ENCODE measurements around the gene GEMIN4.
A peak's percentile ranks its signal among the peaks of the same experiment; 100 is the strongest.

The GEMIN4 gene

GRCh38 chr17:705863-706262, 46.2 kb downstream of the GEMIN4 start:
- Histone ChIP-seq H3K9ac (ENCODE audit: low read length) (no peak overlapping the region), H3K36me3 (ENCODE audit: control insufficient read depth in 1 of 2, insufficient read depth in 2 of 2, low read depth in 1 of 2, low read length in 2 of 2) (peaks cover 42 to 47% of the 10 kb centered on the region in 2 experiments), H4K91ac (ENCODE audit: low read length) (no peak overlapping the region), H2AK5ac (ENCODE audit: low read length, severe bottlenecking) (no peak overlapping the region), H3K27me3 (ENCODE audit: control insufficient read depth in 1 of 2, insufficient read depth in 1 of 2, low read length in 2 of 2) (no peaks in the 10 kb centered on the region), H4K8ac (ENCODE audit: low read length) (no peak overlapping the region), H2BK15ac (ENCODE audit: low read depth, poor library complexity, severe bottlenecking) (no peak overlapping the region), H2AFZ (ENCODE audit: low read depth, low read length) (no peak overlapping the region), H3K27ac (ENCODE audit: low read length, poor library complexity, severe bottlenecking) (no peak overlapping the region), H3K4me2 (ENCODE audit: low read length, poor library complexity, severe bottlenecking) (no peak overlapping the region), H2BK5ac (ENCODE audit: low read depth, low read length, poor library complexity, severe bottlenecking) (no peak overlapping the region), H3K23ac (ENCODE audit: low read length in 2 of 2) (no peak overlapping the region), H2BK120ac (ENCODE audit: low read depth, low read length) (no peak overlapping the region), H3K18ac (ENCODE audit: low read depth in 1 of 2, low read length in 2 of 2) (no peak overlapping the region), H2BK12ac (ENCODE audit: low read length in 2 of 2) (no peak overlapping the region), H3K9me3 (ENCODE audit: control insufficient read depth, low read length) (no peaks in the 10 kb centered on the region), H3K4me1 (ENCODE audit: control insufficient read depth, insufficient read depth, low read depth, low read length) (peaks cover 4% of the 10 kb centered on the region), H3K79me1 (replicated peaks; ENCODE audit: low read length, poor library complexity, severe bottlenecking) (peaks cover 32% of the 10 kb centered on the region), H3K14ac (ENCODE audit: low read length in 2 of 2) (no peak overlapping the region), H3K4ac (ENCODE audit: low read depth in 1 of 2, low read length in 2 of 2) (no peak overlapping the region), H3K4me3 (ENCODE audit: insufficient read depth in 1 of 2, low read depth in 1 of 2, low read length in 2 of 2) (no peak overlapping the region)
- WGBS = 99% methylated on average over 5 of the region's 6 CpGs
- DNase-seq = no peak

GRCh38 chr17:705011-705410, 47.1 kb downstream of the GEMIN4 start:
- Histone ChIP-seq H3K4me2 (ENCODE audit: low read length, poor library complexity, severe bottlenecking) (no peak overlapping the region), H3K27ac (ENCODE audit: low read length, poor library complexity, severe bottlenecking) (no peak overlapping the region), H4K91ac (ENCODE audit: low read length) (no peak overlapping the region), H2BK15ac (ENCODE audit: low read depth, poor library complexity, severe bottlenecking) (no peak overlapping the region), H3K23ac (ENCODE audit: low read length in 2 of 2) (no peak overlapping the region), H2BK5ac (ENCODE audit: low read depth, low read length, poor library complexity, severe bottlenecking) (no peak overlapping the region), H3K4ac (ENCODE audit: low read depth in 1 of 2, low read length in 2 of 2) (no peak overlapping the region), H3K9ac (ENCODE audit: low read length) (no peak overlapping the region), H2AK5ac (ENCODE audit: low read length, severe bottlenecking) (no peak overlapping the region), H3K18ac (ENCODE audit: low read depth in 1 of 2, low read length in 2 of 2) (no peak overlapping the region), H3K14ac (ENCODE audit: low read length in 2 of 2) (no peak overlapping the region), H4K8ac (ENCODE audit: low read length) (no peak overlapping the region), H2BK120ac (ENCODE audit: low read depth, low read length) (no peak overlapping the region), H3K27me3 (ENCODE audit: control insufficient read depth in 1 of 2, insufficient read depth in 1 of 2, low read length in 2 of 2) (no peaks in the 10 kb centered on the region), H3K36me3 (ENCODE audit: control insufficient read depth in 1 of 2, insufficient read depth in 2 of 2, low read depth in 1 of 2, low read length in 2 of 2) (peaks cover 42 to 45% of the 10 kb centered on the region in 2 experiments), H3K4me1 (ENCODE audit: control insufficient read depth, insufficient read depth, low read depth, low read length) (peaks cover 4% of the 10 kb centered on the region), H3K9me3 (ENCODE audit: control insufficient read depth, low read length) (no peaks in the 10 kb centered on the region), H3K79me1 (replicated peaks; ENCODE audit: low read length, poor library complexity, severe bottlenecking) (peaks cover 34% of the 10 kb centered on the region), H3K4me3 (ENCODE audit: insufficient read depth in 1 of 2, low read depth in 1 of 2, low read length in 2 of 2) (no peak overlapping the region), H2AFZ (ENCODE audit: low read depth, low read length) (no peak overlapping the region), H2BK12ac (ENCODE audit: low read length in 2 of 2) (no peak overlapping the region)
- no peak for DNase-seq
- WGBS = 100% methylated on average over 1 of the region's 1 CpG

- Histone ChIP-seq H4K91ac (ENCODE audit: low read length) (no peak overlapping the region), H2BK5ac (ENCODE audit: low read depth, low read length, poor library complexity, severe bottlenecking) (no peak overlapping the region), H2AK5ac (ENCODE audit: low read length, severe bottlenecking) (no peak overlapping the region), H4K8ac (ENCODE audit: low read length) (no peak overlapping the region), H3K27me3 (ENCODE audit: control insufficient read depth in 1 of 2, insufficient read depth in 1 of 2, low read length in 2 of 2) (no peaks in the 10 kb centered on the region), H3K4ac (ENCODE audit: low read depth in 1 of 2, low read length in 2 of 2) (no peak overlapping the region), H3K4me2 (ENCODE audit: low read length, poor library complexity, severe bottlenecking) (no peak overlapping the region), H3K18ac (ENCODE audit: low read depth in 1 of 2, low read length in 2 of 2) (no peak overlapping the region), H2BK15ac (ENCODE audit: low read depth, poor library complexity, severe bottlenecking) (no peak overlapping the region), H3K36me3 (ENCODE audit: control insufficient read depth in 1 of 2, insufficient read depth in 2 of 2, low read depth in 1 of 2, low read length in 2 of 2) (peaks cover 36 to 41% of the 10 kb centered on the region in 2 experiments), H3K4me1 (ENCODE audit: control insufficient read depth, insufficient read depth, low read depth, low read length) (peaks cover 4% of the 10 kb centered on the region), H3K79me1 (replicated peaks; ENCODE audit: low read length, poor library complexity, severe bottlenecking) (peaks cover 34% of the 10 kb centered on the region), H3K9ac (ENCODE audit: low read length) (peak overlapping the region; percentile 20), H2BK120ac (ENCODE audit: low read depth, low read length) (no peak overlapping the region), H3K23ac (ENCODE audit: low read length in 2 of 2) (no peak overlapping the region), H3K9me3 (ENCODE audit: control insufficient read depth, low read length) (no peaks in the 10 kb centered on the region), H2AFZ (ENCODE audit: low read depth, low read length) (no peak overlapping the region), H2BK12ac (ENCODE audit: low read length in 2 of 2) (no peak overlapping the region), H3K4me3 (ENCODE audit: insufficient read depth in 1 of 2, low read depth in 1 of 2, low read length in 2 of 2) (no peak overlapping the region), H3K27ac (ENCODE audit: low read length, poor library complexity, severe bottlenecking) (peak overlapping the region; percentile 14), H3K14ac (ENCODE audit: low read length in 2 of 2) (no peak overlapping the region)
- 85% methylated on average over 4 of the region's 4 CpGs for WGBS
- peak; percentile 78 for DNase-seq
These were observed 47.8 kb downstream of the GEMIN4 start for GRCh38 chr17:704111-704864.

DNA sequence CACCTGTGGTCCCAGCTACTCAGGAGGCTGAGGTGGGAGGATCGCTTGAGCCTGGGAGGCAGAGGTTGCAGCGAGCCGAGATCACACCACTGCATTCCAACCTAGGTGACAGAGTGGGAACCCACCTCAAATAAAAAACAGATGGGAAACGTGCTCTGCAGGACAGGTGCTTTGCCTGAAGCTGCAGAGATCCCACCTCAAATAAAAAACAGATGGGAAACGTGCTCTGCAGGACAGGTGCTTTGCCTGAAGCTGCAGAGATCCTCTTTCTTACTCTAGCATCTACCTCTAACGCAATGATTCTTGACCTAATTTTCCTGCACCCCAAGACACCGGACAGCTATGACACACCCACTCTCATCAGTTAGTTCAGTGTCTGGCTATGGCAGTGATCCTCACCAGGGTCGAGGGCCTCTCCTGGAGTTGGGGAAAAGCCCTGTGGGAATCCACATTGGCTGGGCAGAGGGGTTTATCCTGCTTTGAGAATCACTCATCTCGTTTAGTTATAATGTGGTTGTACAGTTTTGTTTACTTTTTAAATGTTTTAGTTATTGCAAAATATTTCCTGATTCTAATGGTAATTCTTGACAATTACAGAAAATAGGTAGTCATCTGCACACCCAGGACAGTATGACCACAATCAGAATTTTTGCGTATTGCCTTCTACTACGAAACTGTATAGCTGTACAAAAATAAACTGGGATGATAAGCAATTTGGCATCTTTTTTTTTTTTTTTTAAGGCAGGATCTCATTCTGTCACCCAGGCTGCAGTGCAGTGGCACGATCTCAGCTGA, 48.8 kb downstream of the GEMIN4 start:
- Histone ChIP-seq H3K4ac (ENCODE audit: low read depth in 1 of 2, low read length in 2 of 2) (no peak overlapping the region), H3K79me1 (replicated peaks; ENCODE audit: low read length, poor library complexity, severe bottlenecking) (peaks cover 29% of the 10 kb centered on the region), H2BK15ac (ENCODE audit: low read depth, poor library complexity, severe bottlenecking) (no peak overlapping the region), H2BK5ac (ENCODE audit: low read depth, low read length, poor library complexity, severe bottlenecking) (no peak overlapping the region), H2AFZ (ENCODE audit: low read depth, low read length) (no peak overlapping the region), H3K23ac (ENCODE audit: low read length in 2 of 2) (no peak overlapping the region), H3K36me3 (ENCODE audit: control insufficient read depth in 1 of 2, insufficient read depth in 2 of 2, low read depth in 1 of 2, low read length in 2 of 2) (peaks cover 27 to 35% of the 10 kb centered on the region in 2 experiments), H2BK120ac (ENCODE audit: low read depth, low read length) (no peak overlapping the region), H3K14ac (ENCODE audit: low read length in 2 of 2) (no peak overlapping the region), H3K9me3 (ENCODE audit: control insufficient read depth, low read length) (no peaks in the 10 kb centered on the region), H3K27ac (ENCODE audit: low read length, poor library complexity, severe bottlenecking) (no peak overlapping the region), H3K9ac (ENCODE audit: low read length) (no peak overlapping the region), H4K91ac (ENCODE audit: low read length) (no peak overlapping the region), H3K18ac (ENCODE audit: low read depth in 1 of 2, low read length in 2 of 2) (no peak overlapping the region), H3K4me3 (ENCODE audit: insufficient read depth in 1 of 2, low read depth in 1 of 2, low read length in 2 of 2) (no peak overlapping the region), H3K4me2 (ENCODE audit: low read length, poor library complexity, severe bottlenecking) (no peak overlapping the region), H2BK12ac (ENCODE audit: low read length in 2 of 2) (no peak overlapping the region), H4K8ac (ENCODE audit: low read length) (no peak overlapping the region), H2AK5ac (ENCODE audit: low read length, severe bottlenecking) (no peak overlapping the region), H3K27me3 (ENCODE audit: control insufficient read depth in 1 of 2, insufficient read depth in 1 of 2, low read length in 2 of 2) (no peaks in the 10 kb centered on the region), H3K4me1 (ENCODE audit: control insufficient read depth, insufficient read depth, low read depth, low read length) (peaks cover 4% of the 10 kb centered on the region)
- 90% methylated on average over 10 of the region's 12 CpGs for WGBS
- DNase-seq = peak; percentile 19
